ENCODE data around the gene ME3.

The ME3 gene

DNA sequence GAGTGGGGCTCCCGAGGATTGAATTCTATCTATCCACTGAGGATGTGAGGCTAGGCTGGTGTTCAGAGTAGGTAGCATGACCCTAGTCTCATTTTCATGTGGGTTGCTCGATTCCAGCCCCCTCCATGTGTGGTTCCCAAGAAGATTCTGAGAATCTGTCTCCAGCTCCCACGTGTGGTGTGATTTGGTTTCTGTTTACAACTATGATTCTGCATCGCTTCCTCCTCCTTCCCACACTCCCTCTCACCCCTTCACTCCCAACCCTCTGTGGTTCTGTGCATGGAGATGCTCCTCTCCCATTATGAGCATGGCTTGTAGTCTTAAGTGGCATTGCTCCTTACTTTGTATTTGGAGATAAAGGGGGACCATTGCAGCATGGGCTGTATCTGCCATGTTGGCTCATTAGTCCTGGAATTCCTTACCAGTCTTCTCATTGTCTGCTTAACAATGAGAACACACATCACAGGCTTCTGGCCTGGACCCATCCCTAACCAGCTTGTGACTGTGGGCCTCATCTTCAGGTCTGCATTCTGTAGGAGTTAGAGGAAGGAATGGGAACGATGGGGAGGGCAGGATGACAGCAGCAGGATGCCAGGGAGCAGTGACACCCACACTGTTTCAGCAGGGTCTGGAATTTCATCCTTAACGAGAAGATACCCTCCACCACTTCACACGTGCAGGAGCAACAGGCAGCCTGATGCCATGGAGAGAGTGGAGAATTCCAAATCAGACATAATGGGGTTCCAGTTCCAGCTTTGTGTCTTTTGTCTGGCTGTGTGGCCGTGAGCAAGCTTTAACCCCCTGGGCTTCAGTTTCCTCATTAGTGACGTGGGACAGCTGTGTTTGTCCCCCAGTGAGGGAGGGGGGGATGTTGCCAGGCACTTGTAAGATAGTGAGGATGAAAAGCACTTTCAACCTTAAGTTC is 211.7 kb downstream of the ME3 start:
- no peak for DNase-seq (ENCODE audit: low spot score)

DNA sequence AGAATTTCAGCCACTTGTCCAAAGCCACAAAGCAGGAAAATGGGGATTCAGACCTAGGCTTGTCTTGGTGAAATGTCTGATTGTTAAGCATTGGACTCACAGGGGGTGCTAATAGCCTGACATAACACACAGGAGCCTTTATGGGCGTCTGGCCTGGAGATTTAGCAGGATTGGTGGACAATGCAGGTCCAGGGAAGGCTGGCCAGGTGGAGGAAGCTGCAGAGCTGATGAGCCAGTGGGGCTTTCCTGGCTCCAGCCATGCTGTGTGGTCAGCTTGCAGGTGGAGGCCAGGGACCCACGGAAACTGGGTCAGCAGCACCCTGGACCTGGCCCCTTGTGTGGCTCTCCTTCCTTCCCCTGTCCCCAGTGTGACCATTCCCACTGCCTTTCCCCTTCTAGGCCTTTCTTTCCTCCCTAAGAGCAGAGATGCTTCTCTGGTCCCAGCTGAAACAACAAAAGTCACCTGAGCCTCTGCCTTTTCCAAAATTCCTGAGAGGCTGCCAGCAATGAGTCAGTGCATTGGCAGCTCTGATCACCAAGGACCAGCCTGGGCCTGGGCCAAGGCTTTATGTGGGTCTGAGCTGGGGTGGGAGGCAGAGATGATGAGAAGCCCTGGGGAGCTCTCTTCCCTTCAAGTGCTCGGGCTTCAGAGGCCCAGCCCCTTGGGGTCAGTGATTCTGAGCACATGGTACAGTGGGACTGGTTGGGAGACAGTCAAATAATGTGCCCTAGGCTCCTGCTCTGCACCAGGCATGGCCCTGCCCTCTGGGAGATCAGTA is 212.5 kb downstream of the ME3 start:
- DNase-seq (ENCODE audit: low spot score): no peak

DNA sequence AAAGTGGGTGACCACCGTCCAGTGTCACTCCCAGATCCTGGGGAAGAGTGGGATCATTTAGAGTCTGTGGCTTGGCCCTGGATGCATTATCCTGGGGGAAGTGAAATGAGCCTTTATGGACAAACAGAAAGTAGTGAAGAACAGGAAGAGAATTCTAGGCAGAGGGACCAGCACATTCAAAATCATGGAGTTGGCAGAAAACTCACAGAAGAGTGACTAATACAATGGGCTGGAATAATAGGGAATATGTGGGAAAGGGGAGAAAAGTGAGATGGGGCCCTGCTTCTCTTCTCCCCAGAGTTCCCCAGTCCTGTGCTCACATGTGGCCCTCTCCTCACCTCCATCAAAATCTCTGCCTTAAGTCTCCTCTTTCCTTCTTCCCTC is 213.4 kb downstream of the ME3 start:
- DNase-seq (ENCODE audit: low spot score): no peak

DNA sequence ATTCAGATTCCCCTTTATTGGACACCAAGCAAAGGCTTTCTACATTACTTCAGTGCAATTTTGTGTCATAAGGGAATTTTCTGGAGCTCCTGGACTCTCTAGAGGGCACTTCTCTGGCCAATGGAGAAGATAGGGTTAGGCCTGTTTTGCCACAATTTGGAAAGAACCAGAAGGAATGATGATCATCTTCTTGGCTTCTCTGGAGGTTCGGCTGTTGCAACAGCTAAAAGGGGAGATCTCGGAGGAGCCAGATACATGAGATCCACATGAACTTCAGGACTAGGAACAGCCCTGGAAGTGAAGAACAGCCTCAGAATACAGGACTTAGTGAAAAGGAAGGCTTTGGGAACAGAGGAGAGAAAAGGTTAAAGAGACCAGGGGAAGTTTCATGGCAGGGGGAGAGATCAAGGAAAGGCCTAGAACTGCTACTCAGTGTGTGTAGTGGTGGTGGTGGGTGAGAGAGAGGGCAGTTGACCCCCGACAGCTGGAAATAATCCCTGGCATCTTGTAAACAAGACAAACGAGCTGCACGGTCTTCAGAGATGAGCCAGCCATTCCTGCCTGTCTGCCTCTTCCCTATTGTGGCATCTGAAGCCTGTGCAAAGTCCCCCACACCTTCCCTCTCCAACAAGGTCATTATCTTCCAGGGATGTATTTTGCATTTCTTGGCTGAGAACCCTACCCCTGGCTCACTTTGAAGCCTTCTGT is 214.0 kb downstream of the ME3 start:
- no peak for DNase-seq (ENCODE audit: low spot score)

DNA sequence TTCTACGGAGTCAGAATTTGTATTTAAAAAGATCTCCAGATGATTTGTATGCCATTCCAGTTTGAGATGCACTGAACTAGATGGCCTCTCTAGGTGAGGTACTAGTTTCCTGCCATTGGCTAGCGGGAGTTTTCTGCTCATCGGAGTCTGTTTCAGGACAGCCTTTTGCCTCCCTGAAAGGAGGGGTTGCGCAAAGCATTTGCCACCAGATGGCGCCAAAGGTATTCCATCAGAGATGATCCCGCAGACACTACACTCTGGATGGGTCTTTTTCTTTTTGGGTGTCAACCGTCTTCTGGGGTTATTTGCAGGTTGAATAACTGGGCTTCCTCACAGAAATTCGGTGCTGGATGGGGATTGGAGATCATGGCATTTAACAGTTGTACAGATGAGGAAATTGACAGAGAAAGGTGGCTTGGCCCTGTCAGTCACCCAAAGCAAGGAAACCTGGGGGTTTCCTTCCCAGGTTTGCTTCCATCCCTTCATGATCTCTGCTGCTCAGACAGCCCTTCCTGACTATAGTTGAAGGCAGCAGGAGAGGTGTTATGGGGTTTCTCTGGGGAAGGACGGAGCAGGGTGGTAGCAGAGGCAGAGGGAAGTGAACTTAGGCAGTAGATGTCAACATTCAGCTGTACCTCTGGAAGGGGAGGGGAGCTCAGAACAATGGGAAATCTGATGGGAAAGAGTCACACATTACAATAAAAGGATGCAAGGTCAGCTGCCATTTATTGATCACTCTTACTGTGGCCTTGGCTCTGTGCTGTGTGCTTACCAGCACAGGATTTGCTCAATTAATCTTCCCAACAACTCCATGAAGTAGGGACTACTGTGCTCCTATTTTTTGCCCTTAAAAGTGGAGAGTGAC is 216.1 kb downstream of the ME3 start:
- DNase-seq (ENCODE audit: low spot score): peak; percentile 87

DNA sequence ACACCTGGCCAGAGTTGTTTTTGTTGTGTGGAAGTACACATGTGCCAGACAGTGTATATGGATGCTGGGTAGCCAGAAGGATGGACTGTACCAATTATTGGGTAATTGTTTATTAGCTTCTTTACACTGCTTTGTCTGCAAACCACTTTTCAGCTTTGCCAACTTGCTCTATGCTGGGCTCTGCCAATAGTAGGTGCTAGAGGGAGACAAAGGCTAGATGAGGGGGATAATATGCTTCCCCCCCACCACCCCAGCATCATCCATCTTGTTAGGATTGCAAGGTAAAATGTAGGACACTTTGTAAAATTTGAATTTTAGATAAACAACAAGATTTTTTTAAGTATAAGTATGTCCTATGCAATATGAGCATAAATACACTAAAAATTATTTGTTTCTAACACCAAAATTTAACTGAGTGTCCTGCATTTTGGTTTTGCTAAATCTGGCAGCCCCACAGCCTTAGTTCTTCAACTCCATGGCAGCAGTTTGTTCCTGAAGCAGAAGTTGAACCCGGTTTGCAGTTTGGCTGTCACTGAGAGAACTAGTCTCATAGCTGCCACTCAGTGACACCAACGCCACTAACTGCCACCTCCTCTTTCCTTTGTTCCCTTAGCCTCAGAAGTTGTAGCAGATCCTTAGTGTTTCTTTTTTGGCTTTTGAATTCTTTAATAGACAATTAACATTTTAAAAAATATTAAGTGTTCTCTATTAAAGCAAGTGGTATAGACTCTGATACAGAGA is 219.0 kb downstream of the ME3 start:
- no peak for DNase-seq (ENCODE audit: low spot score)

DNA sequence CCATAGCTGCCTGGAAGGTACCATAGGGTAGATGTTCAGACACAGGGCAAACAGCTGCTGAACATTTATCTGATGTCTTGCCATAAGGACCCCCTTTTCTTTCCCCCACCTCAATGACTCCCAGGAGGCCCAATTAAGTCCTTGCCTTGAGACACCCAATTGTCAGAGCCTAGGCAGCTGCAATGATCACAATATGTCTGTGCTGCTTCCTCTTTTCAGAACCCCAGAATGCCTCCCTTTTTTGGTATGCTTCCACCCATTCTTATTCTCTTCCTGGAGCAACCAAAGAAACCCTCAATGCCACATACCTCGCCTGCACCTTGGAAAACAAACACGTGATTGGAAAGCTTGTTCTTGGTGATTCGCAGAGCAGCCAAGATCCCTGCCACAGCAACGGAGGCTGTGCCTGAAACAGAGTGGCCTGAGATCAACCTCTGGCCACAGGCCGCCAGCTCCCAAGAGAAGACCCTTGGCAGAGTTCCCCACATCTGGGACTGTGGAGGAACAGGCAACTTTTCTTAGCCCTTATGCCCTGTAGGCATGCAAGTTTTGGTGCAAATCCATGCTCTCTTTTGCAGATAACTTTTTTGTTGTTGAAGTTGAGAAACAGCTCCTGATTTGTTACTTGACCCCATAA is 222.3 kb downstream of the ME3 start:
- DNase-seq (ENCODE audit: low spot score): no peak

DNA sequence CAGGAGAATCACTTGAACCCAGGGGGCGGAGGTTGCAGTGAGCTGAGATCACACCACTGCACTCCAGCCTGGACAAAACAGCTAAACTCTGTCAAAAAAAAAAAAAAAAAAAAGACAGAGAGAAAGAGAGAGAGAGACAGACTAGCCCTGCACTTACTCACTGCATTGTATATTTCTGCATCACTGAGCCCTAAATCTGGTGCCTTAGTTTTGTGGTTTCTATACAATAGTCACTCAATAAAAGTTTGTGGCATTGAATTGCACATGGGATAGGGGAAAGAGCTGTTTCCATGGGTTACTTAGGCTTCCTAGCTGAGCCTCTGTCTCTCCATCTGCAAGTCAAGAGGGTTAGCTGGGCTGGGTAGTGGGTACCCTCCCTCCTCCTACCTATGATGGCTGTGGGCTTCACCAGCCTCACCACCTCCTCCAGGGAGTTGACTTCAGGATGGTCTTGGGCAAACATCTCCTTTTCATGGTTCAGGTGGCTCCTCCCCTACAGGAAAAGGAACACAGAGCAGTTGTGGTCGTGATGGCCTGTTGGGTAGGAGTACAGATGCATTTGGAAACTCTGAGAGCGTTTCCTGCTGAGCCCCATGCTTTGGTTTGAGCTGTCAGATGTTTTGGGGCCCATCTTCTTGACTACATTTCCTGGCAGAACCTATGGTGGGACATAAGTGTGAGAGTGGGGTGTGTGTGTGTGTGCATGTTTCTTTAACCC is 224.5 kb downstream of the ME3 start:
- DNase-seq (ENCODE audit: low spot score): peak; percentile 35

DNA sequence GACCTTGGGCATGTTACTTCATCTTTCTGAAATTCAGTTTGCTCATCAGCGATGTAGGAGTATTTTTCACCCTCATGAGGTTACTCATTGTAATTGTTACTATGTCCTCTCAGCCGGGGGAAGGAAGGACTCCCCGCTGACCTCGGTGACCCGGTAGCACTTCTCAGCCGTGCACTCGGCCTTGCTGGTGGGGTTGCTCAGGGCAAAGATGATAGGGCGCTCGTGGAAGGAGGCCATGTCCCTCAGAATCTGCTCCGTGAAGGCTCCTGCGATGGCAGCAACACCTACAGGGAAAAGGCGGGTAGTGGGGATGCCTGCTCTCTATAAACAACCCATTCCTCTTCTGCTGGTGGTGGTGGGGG is 225.5 kb downstream of the ME3 start:
- no peak for DNase-seq (ENCODE audit: low spot score)

DNA sequence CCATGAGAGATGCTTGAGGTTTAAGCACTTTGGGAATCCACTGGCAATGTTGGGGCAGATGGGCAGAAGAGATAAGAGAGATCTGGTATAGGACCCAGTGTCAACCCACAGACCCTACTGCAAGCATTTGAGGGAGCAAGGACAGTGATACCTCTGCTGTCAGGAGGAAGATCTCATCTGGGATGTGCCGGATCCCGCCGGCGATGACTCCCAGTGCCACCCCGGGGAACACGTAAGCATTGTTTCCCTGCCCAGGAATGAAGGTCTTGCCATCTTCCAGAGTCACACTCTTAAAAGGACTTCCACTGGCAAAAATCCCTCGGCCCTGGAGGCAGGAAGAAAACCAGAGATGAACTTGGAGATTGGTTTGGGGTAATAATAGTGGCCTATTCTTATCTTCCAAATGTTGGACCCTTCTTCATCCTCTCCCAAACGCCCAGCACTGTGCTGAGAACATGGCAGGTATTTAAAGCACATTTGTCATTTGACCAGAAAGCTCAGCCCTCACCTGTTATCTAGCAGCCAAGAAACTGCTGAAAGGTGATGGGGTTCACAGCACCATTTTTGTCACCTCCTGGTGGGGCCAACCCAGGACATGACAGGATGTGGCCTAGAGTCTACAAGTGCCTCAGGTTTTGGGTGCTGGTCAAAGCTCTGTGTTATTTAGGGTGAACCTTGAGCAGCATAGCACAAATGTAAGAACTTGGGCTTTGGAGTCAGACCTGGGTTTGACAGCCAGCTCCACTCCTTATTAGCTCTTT is 226.1 kb downstream of the ME3 start:
- no peak for DNase-seq (ENCODE audit: low spot score)

DNA sequence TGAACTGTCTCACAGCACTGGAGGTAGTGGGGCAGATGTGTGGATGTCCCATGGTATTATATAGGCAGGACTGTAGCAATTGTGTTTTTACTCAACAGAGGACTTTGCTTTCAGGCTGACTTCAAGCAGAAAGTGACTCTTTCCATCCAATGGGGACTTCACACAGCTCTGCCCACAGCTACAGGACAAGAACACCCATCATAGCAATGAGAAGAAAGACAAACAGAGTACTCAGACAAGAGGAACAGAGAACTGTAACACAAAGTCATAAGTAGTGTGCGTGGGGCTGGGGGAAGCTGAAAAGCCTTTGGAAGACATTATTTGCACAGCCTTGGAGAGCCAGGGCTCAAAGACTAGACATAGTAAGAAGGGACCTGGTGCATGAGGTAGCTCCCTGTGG is 227.4 kb downstream of the ME3 start:
- DNase-seq (ENCODE audit: low spot score): no peak

DNA sequence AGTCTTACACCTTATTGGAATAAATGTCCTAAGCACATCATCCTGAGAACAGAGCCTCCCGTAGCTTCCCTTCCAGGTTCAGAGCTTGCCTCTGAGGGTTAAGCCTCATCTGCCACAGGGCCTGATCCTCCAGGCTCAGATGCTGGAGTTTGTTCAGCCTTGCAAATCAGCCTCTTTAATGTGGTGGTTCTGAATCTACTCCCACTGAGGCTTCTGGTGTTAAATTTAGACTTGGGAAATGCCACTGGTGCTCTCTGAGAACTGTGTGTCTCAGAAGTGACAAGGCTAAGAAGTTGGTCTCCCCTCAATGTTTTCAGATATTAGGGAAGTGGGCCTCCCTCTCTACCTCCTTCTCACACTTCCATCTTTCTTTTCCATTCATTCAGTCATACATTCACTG is 229.0 kb downstream of the ME3 start:
- no peak for DNase-seq (ENCODE audit: low spot score)

DNA sequence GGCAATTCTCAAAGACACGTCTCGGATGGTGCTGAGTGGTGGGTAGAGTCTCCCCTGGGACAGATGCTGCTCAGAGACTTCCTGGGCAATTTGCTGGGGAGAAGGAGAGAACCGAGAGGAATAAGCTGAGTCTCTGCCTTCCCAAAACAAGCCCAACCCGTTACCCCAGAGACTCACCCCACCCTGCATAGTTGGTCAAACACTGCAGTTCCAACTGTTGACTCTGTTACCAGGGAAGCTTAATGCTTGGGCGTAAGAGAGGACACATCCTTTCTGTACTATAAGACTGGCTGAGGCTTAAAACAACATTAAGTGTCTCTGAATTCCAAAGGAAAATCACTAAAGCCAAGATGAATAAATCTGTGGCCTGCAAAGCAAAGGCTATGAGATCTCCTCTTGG is 229.6 kb downstream of the ME3 start:
- DNase-seq (ENCODE audit: low spot score): no peak

DNA sequence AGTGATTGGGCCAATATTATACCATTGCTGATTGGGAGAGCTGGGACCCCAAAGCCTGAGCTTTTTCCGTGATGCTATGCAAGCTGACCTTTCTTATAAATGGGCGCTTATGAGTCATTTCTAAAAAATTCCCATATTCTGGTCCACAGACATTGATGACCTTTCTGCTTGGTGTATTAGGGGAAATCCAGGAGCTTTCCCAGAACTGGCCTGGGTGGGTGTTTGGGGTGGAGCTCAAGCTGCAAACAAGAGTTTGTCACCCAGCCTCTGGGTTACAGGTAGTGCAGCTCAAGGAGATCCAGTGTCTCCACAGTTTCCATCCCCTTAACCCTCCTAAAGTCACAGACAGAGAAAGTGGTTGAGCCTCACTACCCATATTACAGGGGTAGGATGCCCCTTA is 230.0 kb downstream of the ME3 start:
- DNase-seq (ENCODE audit: low spot score): no peak

DNA sequence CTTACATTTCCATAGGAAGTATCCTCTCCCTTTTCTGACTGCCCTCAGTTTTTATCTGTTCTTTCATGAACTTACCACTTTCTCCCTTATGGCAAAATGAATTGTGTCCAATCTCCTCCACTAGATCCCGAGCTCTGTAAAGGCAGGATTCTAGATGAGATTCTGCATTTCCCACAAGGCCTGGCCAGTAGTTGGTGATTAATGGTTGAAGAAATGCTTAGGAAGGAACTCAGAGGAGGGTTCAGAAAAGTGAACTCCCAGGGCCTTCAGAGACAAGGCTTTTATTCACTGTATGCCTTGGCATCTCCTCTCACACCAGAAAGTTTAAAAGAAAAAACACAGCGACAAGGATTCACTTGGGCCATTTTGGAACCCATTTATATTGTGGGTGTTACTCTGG is 231.6 kb downstream of the ME3 start:
- DNase-seq (ENCODE audit: low spot score): no peak

DNA sequence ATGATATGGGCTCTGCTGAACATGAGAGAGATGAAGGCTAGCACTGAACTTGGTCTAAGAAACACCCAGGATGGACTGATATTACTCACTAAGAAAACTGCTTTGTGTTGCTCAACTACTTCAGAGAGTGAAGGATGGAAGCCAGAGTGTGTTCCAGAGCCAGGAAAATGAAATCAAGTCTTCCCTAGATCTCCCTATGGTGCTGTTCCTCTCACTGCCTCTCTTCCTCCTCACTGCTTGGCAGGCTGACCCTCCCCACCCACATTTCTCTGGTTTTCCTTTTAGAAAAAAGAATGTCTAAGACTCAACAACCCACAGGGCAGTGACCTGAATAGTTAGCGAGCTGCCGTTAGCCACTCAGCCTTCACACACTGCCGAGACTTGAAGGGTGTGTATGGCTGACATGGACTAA is 232.1 kb downstream of the ME3 start:
- DNase-seq (ENCODE audit: low spot score): no peak

DNA sequence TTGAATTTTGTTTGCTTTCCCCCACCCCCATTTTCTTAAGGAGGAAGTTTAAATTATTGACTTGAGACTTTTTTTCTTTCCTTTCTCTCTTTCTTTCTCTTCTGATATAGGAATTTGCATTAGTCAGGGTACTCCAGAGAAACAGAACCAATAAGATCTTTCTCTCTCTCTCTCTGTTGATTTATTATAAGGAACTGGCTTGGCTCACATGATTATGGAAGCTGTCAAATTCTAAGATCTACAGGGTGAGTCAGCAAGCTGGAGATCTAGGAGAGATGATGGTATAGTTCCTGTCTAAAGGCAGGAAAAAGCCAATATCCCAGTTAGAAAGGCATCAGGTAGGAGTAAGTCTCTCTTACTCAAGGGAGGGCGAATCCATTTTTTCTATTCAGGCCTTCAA is 233.7 kb downstream of the ME3 start:
- DNase-seq (ENCODE audit: low spot score): no peak

DNA sequence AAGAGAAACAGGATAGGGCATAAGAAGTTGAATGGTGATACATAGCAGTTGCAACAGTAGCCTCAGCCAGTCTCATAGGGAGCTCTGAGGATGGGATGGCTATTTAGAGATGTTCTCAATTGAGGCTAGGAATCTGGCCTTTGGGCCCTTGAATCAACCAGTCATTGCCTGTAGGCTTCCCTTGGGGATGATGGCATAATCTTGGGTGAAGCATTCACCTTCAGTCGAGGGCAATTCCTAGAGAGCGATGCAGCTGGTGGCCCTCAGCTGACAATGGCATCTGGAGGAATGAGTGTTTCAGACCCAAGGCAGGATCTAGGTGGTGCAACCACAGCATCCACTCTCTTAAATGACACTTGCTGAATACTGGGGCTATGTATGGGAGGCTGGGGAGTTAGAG is 236.7 kb downstream of the ME3 start:
- DNase-seq (ENCODE audit: low spot score): no peak
